Dedifferentiated amniotic fluid mesenchymal stem cell (primary cell): ENCODE measurements around the gene LARP6.
A peak's percentile ranks its signal among the peaks of the same experiment; 100 is the strongest.
"Not testable (repeated sequence)": the region's sequence is repeated elsewhere in the genome, so short reads cannot be mapped to it uniquely, and the experiment has no call there.

ENCODE experiments used
- DNase-seq: peaks from one replicate; pipeline ENCODE4 v3.0.0-alpha.2; 2016; ENCODE audit errors: extremely low spot score

The LARP6 gene

DNA sequence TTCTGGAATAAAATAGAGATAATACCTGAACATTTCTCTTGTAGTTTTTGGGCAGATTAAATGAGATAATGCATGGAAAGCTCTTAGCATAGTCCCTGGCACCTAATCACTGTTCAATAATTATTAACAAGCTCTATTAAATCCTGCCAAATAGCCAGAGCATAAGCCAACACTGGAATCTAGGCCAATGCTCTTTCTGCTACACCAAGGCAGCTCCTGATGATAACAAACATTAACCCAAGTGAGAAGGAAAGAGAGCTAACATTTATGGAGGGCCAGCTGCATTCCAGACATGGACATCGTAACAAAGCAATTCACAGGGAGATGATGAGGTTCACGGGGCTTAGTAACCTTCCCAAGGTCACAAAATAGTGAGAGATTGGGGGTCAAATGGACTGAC lies 23.3 kb downstream of the LARP6 start:
- DNase-seq = no peak

DNA sequence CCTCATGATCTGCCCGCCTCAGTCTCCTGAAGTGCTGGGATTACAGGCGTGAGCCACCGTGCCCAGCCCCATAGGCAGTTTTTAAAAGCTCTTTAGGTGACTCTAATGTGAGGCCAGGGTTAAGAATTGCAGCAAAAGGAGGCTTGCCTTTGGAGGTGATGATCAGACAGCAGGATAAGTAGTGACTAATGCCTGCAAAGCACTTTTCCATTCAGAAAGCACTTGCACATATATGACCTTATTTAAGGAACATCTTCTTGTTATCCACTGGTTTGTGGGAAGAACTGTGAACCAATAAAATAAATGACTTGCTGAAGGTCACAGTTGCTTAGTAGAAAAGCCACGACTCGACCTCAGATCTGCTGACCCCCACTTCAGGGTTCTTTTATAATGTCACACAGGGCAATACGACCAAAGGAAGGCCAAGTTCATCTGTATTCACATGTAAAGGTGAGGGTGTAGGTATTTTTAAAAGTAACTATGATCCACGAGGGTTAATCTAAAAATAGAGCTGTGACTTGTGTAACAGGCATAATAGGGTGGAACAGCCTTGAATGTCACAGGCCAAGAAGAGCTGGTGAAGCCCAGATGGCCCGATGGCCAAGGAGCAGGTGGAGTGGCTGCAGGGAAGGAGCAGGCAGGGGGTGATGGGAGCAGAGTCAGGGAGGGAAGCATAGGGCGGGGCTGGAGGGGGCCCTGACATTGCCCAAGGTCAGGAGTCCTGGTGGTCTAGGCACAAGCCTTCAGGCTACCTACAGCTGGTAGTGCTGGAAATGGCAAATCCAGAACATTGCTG lies 24.4 kb downstream of the LARP6 start:
- DNase-seq = no peak

DNA sequence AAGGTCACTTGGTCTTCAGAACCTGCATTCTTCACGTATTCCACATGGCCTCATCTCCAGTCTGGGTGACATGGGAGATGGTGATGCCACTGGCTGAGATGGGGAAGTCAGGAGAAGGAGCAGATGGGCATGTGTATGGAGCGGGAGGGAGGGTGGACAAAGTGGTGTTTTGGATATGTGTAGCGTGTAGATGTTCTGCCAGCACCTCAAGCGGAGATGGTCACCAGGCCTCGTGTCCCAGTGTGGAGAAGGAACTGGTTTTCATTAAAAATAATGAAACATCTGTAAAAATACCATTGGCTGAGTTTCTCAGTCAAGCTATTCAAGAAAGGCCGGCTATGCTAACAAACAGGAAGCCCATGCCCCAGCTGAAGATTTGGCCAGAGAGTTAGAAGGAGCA lies 26.2 kb downstream of the LARP6 start:
- DNase-seq = no peak

GRCh38 chr15:70826634-70827033 lies 27.3 kb downstream of the LARP6 start:
- peak; percentile 97 for DNase-seq

DNA sequence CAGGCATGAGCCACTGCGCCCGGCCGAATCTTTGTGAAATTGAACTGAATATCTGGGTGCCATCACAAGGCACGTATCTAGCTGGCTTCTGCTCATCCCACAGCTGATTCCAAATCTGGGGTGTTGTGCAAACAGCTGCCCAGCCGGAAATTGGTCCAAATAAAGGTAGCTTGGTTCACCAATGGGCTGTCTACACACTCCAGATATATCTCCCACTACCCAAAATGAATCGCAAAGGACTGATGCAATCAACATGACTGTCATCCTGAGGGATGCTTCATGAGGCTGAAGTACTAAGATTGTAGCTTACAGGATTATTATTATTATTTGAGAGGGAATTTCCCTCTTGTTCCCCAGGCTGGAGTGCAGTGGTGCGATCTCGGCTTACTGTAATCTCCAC lies 28.1 kb downstream of the LARP6 start:
- no peak for DNase-seq

DNA sequence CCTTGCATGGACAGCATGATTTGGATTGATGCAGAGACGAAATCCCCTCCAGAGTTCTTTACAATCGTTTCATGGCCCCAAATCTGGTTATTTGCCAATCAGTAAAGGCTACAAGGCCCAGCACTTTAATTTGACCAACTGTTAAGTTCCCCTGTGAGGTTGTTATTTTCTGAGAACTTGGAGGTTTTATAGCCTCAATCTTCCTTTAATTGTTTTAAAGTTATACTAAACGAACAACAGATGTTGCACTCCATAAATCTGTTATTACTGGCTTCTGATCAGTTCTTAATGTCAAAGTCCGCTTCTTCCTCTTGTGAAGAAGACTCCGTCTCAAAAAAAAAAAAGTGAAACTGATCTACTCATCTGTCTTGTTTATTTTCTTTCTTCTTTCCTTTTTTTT lies 30.8 kb downstream of the LARP6 start:
- DNase-seq = no peak

DNA sequence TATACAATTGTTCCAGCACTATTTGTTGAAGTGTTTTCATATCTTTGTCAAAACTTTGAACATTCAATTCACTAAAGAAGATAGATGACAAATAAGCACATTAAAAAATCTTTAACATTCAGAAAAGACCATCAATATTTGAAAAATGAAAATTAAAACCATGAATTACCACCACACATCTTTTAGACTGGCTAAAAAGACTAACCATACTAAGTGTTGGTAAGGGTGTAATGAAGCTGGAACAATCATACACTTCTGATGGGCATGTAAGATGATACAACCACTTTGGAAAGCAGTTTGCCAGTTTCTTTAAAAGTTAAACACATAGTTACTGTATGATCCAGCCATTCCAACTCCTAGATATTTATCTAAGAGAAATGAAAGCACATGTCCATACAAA lies 33.7 kb downstream of the LARP6 start:
- DNase-seq = no peak

DNA sequence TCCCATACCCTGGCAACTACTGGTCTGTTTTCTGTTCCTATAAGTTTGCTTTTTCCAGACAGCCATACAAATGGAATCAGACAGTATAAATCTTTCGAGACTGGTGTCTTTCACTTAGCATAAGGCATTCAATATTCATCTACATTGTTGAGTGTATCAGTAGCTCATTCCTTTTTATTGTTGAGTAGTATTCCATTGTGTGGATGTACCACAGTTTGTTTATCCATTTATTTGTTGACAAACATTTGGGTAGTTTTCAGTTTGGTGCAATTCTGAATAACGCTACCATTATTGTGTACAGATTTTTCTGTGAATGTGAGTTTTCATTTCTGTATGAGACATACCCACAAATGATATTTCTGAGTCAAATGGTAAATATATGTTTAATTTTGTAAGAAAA lies 35.4 kb downstream of the LARP6 start:
- no peak for DNase-seq

DNA sequence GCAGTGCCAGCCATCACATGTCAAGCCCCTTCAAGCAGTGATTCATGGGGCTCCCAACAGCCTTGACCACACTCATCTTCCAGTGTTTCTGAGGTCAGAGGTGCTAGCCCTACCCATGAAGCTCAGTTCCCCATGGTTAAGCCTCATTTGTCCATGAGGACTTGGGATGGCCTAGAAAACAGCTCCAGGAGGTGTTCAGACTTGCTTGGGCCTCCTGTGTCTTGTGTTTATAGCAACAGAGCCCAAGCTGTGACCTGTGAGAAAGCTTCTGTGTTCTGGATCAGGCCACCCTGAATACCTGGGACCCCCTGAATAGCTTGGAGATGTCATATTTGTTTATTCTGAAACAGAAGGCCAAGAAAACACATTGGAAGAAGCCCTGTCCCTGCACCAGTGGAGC lies 36.7 kb downstream of the LARP6 start:
- DNase-seq = no peak

GRCh38 chr15:70815604-70816003 lies 38.4 kb downstream of the LARP6 start:
- no peak for DNase-seq

- not testable (repeated sequence) for DNase-seq
These were observed 38.9 kb downstream of the LARP6 start for GRCh38 chr15:70815011-70815410.

- no peak for DNase-seq
These were observed 41.1 kb downstream of the LARP6 start for GRCh38 chr15:70812827-70813364.

GRCh38 chr15:70810916-70811578 lies 42.9 kb downstream of the LARP6 start:
- no peak for DNase-seq

DNA sequence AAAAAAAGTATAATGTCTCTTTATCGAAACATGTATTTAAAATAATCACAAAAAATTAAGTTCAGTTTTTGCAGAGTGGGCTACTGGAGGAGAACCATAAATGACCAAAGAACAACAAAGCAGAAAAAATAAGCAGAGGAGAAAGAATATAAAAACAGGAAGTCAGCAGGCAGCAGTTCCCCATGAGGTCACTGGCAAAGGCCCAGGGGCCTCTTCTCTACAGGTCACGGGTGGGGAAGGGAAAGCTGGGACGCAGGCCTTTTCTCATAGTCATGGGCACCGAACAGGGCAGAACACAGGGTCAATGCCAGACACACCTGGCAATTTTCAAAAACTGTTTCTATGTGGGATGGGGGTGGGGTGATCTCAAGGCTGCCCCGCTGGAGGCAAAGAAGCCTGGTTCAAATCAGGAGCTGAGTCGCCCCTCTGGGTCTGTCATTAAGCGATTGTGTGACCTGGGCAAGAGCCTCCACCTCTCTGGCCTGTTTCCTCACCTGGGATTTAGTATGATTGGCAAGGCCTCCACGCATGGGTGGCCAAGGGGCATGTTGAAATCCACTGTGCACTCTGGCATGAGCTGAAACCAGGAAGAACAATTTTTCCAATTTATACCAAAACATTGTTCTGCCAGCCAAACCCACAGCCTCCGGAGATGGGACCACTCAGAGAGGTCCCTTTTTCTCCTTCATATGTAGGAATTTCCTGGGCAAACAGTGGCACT lies 46.8 kb downstream of the LARP6 start:
- DNase-seq = no peak

GRCh38 chr15:70804388-70804787 lies 49.6 kb downstream of the LARP6 start:
- not testable (repeated sequence) for DNase-seq

GRCh38 chr15:70802629-70803028 lies 51.3 kb downstream of the LARP6 start:
- DNase-seq = no peak

GRCh38 chr15:70801109-70801508 lies 52.8 kb downstream of the LARP6 start:
- DNase-seq = no peak

DNA sequence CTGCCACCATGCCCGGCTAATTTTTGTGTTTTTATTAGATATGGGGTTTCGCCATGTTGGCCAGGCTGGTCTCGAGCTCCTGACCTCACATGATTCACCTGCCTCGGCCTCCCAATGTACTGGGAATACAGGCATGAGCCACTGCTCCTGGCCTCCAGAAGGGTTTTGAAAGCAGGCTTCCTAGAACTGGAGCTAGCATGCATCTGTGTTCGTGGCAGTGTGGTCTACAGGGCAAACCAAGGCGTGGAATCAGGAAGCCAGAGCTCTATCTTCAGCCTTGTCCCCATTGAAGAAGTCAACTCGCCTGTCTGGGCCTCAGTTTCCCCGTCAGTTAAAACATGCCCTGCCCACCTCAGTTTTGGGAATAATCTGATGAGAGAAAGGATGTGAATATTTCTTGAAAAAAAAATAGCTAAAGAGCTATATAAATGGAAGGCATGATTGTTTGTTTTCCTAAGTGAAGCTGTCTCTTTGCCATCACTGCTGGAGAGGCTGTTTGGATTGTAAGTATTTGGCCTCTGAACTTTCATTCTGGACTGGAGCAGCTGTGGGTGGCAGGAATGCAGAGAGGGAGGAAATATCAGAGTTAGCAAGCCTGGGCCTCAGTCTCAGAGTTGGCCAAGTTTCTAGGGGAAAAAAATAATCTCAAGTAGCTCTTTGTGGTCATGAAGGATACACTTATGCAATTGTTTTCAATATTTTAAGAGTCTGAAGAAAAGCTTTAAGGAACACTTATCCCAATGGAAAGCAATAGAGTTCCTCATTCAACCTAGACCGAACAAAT lies 54.1 kb downstream of the LARP6 start:
- DNase-seq = peak; percentile 97

DNA sequence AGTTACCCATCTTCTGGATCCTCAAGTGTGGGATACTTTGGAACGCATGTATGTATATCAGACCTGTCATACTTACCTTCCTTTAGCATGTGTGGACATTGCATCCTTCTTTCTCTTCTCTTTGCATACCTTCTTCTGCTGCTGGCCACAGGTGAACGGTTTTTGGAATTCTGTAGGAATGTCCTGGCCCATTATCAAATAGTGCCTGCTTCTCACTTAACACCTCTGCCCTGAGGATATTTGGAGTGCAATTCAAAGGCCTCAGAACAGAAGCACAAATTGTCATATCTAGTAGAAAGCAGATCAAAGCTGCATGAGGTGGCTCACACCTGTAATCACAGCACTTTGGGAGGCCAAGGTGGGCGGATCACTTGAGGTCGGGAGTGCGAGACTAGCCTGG lies 56.5 kb downstream of the LARP6 start:
- no peak for DNase-seq

DNA sequence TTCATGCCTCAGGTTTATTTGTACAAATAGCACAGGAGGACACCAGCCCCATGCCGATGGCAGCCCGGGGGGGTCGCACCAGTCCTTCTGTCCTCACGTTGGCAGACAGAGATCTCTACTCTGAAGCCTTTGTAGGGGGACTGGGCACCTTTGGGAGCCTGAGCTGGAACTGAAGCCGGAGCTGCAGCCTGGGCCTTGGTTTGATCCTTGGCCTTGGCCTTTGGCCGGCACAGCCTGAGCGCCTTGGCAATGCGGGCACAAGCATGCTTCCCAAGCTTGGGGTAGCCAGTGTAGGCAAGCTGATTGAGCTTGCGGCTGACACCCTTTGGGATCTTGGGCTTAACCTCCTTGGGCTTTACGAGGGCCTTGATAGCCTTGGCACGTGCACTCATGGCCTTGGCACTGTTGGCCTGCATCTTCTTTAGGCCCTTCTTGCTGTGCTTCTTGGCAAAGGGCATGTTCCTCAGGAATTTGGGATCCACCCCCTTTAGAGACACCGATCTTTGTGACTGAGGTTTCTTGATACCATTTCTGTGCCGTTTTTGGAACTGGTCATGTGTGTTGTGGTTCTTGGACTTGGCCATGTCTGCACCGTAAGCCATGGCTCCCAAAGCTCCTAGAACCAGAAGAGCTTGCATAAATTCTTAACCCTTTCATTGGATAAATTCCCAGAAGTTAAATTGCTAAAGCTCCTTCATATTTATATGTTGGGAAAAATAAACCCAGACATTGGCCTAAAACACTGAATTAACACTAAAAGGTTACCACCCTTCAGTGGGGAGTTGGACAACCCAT lies 57.2 kb downstream of the LARP6 start:
- no peak for DNase-seq

GRCh38 chr15:70795311-70795665 lies 58.7 kb downstream of the LARP6 start:
- DNase-seq = peak; percentile 94
